Prostate gland (tissue), 2 donors: Measurements from ENCODE around the gene AZIN2. TPM values are rescaled to one million over a fixed set of nuclear protein-coding genes. Genes with fewer than 3 reads are reported as not detected.
"Not testable (repeated sequence)": the region's sequence is repeated elsewhere in the genome, so short reads cannot be mapped to it uniquely, and the experiment has no call there.

Source experiments
- DNase-seq: peaks from one replicate; pipeline ENCODE4 v3.0.0-alpha.2; 2019; ENCODE audit warnings: low spot score
- H3K27ac ChIP-seq, 2 donors: fragments of 200-600 bp; sonication (generic); 2 replicates each; pipeline ENCODE4 v1.5.1; 2017 to 2019
- H3K27me3 ChIP-seq: fragments of 200-600 bp; sonication (generic); replicated peaks from 2 replicates; pipeline ENCODE4 v1.5.1; 2019; ENCODE audit not compliant: insufficient read depth
- H3K36me3 ChIP-seq, 2 donors: fragments of 200-600 bp; sonication (generic); 1 replicate in 1 of 2; 2 replicates in 1 of 2; pipeline versions ENCODE4 v1.5.1 to v1.8.1; 2017 to 2019
- H3K4me1 ChIP-seq: fragments of 200-600 bp; sonication (generic); replicated peaks from 2 replicates; pipeline ENCODE4 v1.5.1; 2019
- H3K4me3 ChIP-seq, 2 donors: fragments of 200-600 bp; sonication (generic); 2 replicates each; pipeline ENCODE4 v1.5.1; 2017 to 2019
- H3K9me3 ChIP-seq: fragments of 200-600 bp; sonication (generic); 2 replicates; pipeline ENCODE4 v1.5.1; 2017
- CTCF ChIP-seq, 4 experiments: fragments of 200-600 bp in 2 of 4; fragments of 450-650 bp in 2 of 4; sonication (generic) in 2 of 4; IDR thresholded peaks; 1 replicate in 3 of 4; 2 replicates in 1 of 4; pipeline ENCODE4 v1.5.1; 2016 to 2019; ENCODE audit warnings: antibody characterized with exemption in 4 of 4, mild to moderate bottlenecking in 2 of 4, moderate library complexity in 2 of 4
- POLR2A ChIP-seq: fragments of 450-650 bp; IDR thresholded peaks from one replicate; pipeline ENCODE4 v1.6.1; 2016; ENCODE audit warnings: antibody characterized with exemption, mild to moderate bottlenecking
- POLR2AphosphoS5 ChIP-seq: sonication (generic); formaldehyde crosslinking; IDR thresholded peaks from one replicate; pipeline ENCODE4 v1.6.1; 2017; ENCODE audit warnings: antibody characterized with exemption
- WGBS: methylation state at CpG from one replicate; pipeline ENCODE4 v1.1.5; 2018; 5-methylcytosine and 5-hydroxymethylcytosine counted together
- intact Hi-C: fragments of 100-400 bp; cut with DNase I; formaldehyde crosslinking; loops from one replicate; pipeline ENCODE4 v1.14.2; 2022
- total RNA-seq, 2 donors: library from RNA; depleted of rRNA; stranded (reverse); fragments of >200 nt; gene quantifications; one replicate each; pipeline ENCODE4 v1.1.0, GENCODE V29; 2016

Gene AZIN2
- total RNA-seq, 2 donors from 2014 or later = 5.6 to 16.0 TPM

DNA sequence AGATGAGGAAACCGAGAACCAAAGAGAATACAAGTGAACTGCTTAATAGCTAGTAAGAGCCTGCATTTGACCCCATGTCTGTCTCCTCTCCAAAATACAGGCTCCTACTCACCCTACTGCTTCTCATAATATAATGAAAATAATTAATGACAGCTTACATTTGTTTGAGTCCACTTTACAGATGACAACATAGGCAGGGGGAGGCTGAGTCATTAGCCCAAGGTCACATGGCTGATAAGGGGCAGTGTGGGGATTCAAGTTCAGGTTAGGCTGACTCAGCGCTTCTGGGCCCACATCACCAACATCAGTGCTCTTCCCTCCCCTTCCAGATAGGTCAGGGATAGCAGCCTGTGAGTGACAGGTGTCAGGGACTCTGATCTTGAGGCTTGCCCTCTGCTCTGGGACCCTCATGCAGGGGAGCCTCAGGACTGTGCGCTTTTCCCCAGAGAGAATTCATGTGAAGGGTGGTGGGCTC is 16.2 kb downstream of the AZIN2 start:
- H3K4me3 ChIP-seq = no peak overlapping the region
- no peak for DNase-seq
- H3K36me3 ChIP-seq = no peaks in the 10 kb centered on the region
- TF ChIP-seq POLR2AphosphoS5 (no peak), POLR2A (no peak), CTCF (IDR thresholded peaks at IDR 0.05) (no peak)
- 94% methylated on average over 3 of the region's 3 CpGs for WGBS
- H3K4me1 ChIP-seq = no peaks in the 10 kb centered on the region
- H3K27me3 ChIP-seq = no peaks in the 10 kb centered on the region
- no peaks in the 10 kb centered on the region for H3K9me3 ChIP-seq
- no peak overlapping the region for H3K27ac ChIP-seq
- intact Hi-C loops = no loop called here

- Histone ChIP-seq H3K36me3 (no peaks in the 10 kb centered on the region), H3K9me3 (no peaks in the 10 kb centered on the region), H3K4me1 (no peaks in the 10 kb centered on the region), H3K27me3 (no peaks in the 10 kb centered on the region), H3K27ac (no peak overlapping the region), H3K4me3 (no peak overlapping the region)
- 93% methylated on average over 4 of the region's 4 CpGs for WGBS
- intact Hi-C loops = no loop called here
- TF ChIP-seq POLR2AphosphoS5 = no peak
- no peak for DNase-seq
These were observed 16.8 kb downstream of the AZIN2 start for GRCh38 chr1:33097762-33098161.

- no peak overlapping the region for H3K4me3 ChIP-seq
- H3K27ac ChIP-seq = no peak overlapping the region
- H3K9me3 ChIP-seq = no peaks in the 10 kb centered on the region
- intact Hi-C loops = no loop called here
- no peaks in the 10 kb centered on the region for H3K4me1 ChIP-seq
- H3K36me3 ChIP-seq = no peaks in the 10 kb centered on the region
- TF ChIP-seq POLR2AphosphoS5 (no peak), CTCF (IDR thresholded peaks at IDR 0.05) (no peak), POLR2A (no peak)
- DNase-seq = no peak
- no peaks in the 10 kb centered on the region for H3K27me3 ChIP-seq
These were observed 17.4 kb downstream of the AZIN2 start for GRCh38 chr1:33098371-33098770.

DNA sequence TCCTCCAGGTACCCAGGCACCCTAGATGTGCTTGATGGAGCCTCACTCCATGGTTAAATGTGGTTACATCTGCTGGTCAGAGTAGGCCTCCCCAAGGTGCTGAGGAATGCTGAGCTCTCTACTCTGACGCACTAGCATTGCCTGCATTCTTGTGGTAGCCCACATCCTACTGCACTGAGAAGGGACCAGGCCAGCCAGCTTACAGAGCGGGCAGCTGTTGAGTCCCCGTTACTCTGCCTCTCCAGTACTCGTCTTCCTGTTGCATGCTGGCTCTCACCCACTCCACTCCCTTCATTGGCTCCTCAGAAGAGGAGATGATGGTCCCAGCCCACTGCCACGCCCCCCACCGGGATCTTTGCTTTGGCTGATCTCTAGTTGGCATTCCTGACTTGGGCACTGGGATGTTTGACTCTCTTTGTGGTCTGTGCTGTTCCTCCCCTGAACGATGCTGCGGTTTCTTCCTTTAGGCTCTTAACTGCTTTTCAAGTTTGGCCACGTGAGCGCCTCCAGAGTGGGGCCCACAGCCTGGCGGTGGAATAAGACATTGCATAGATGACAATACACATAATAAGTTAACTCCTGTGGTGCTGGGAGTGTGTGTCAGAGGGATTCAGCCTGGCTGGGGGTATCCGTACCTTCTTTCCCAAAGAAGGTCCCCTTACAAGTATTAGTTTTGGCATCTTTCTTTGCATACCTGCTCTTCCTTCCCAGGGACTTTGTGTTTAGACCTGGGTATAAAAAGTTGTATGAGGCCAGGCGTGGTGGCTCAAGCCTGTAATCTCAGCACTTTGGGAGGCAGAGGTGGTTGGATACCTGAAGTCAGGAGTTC is 18.6 kb downstream of the AZIN2 start:
- H3K4me1 ChIP-seq = no peaks in the 10 kb centered on the region
- no peaks in the 10 kb centered on the region for H3K36me3 ChIP-seq
- H3K27me3 ChIP-seq = no peaks in the 10 kb centered on the region
- TF ChIP-seq POLR2AphosphoS5 (no peak), POLR2A (no peak), CTCF (IDR thresholded peaks at IDR 0.05) (peak in 1 of 4 experiments; percentile 9)
- H3K4me3 ChIP-seq = no peak overlapping the region
- H3K27ac ChIP-seq = peak overlapping the region in 1 of 2 donors; percentile 13
- no peaks in the 10 kb centered on the region for H3K9me3 ChIP-seq
- intact Hi-C loops = no loop called here
- 44% methylated on average over 13 of the region's 13 CpGs for WGBS
- DNase-seq = peak; percentile 20

DNA sequence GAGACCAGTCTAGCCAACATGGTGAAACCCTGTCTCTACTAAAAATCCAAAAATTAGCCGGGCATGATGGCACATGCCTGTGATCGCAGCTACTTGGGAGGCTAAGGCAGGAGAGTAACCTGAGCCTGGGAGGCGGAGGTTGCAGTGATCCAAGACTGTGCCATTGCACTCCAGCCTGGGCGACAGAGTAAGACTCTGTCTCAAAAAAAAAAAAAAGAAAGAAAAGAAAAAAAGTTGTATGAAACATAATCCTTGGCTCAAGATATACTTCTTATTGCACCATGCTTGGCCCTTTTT is 19.1 kb downstream of the AZIN2 start:
- H3K9me3 ChIP-seq, DNase-seq, H3K4me1 ChIP-seq, H3K27ac ChIP-seq, H3K27me3 ChIP-seq, intact Hi-C loops, H3K36me3 ChIP-seq, H3K4me3 ChIP-seq: not testable (repeated sequence)
- WGBS = 54% methylated on average over 4 of the region's 4 CpGs

GRCh38 chr1:33110477-33110876 is 29.5 kb downstream of the AZIN2 start:
- H3K27me3 ChIP-seq = no peaks in the 10 kb centered on the region
- DNase-seq = no peak
- TF ChIP-seq POLR2AphosphoS5 = no peak
- TF ChIP-seq POLR2A = no peak
- no peak for TF ChIP-seq CTCF (IDR thresholded peaks at IDR 0.05)
- no peak overlapping the region for H3K4me3 ChIP-seq
- H3K9me3 ChIP-seq = no peaks in the 10 kb centered on the region
- H3K36me3 ChIP-seq = no peaks in the 10 kb centered on the region
- intact Hi-C loops = no loop called here
- H3K4me1 ChIP-seq = no peaks in the 10 kb centered on the region
- no peak overlapping the region for H3K27ac ChIP-seq
